AG08396 (cell line): ENCODE measurements around the gene ADAMTS16.

Experiments
- DNase-seq: peaks from one replicate; pipeline ENCODE4 v3.0.0; 2012; ENCODE audit warnings: low spot score, mixed read lengths

Gene ADAMTS16

GRCh38 chr5:5344606-5345005, 204.5 kb downstream of the ADAMTS16 start:
- no peak for DNase-seq

DNA sequence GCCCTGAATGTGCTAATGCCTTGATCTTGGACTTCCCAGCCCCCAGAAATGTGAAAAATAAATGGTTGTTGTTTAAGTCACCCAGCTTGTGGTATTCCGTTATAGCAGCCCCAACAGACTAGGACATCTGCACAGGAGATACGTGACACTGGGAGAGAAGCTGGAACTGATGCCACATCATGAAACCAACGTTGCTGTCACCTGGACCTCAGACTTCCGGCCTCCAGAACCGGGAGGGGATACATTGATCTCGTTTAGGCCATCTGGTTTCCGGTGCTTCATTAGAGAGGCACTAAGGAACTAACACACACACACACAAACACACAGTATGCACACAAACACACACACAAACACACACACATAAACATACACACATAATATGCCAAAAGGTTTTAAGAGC, 207.3 kb downstream of the ADAMTS16 start:
- no peak for DNase-seq

DNA sequence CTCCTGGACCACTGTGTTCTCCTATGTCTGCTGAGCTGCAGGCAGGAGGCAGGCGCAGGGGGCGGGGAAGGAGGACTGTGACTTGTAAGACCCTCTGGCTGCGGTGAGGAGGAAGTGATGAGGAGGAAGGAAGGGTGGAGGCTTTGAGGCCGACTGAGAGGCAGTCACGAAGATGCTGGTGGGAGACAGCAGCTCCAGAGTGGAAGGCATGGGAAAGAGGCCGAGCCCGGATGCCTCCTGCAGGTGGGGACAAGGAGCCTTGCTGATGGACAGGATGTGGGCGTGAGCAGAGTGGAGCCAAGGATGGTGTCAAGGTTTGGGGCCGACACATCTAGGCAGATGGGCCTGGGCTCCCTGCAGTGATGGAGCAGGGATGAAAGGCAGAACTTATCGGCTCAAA, 208.0 kb downstream of the ADAMTS16 start:
- no peak for DNase-seq

- DNase-seq: no peak
Observed at GRCh38 chr5:5348576-5348975, 208.4 kb downstream of the ADAMTS16 start.

- no peak for DNase-seq
Observed at GRCh38 chr5:5350101-5350500, 210.0 kb downstream of the ADAMTS16 start.

GRCh38 chr5:5351288-5351979, 211.3 kb downstream of the ADAMTS16 start:
- DNase-seq: no peak

DNA sequence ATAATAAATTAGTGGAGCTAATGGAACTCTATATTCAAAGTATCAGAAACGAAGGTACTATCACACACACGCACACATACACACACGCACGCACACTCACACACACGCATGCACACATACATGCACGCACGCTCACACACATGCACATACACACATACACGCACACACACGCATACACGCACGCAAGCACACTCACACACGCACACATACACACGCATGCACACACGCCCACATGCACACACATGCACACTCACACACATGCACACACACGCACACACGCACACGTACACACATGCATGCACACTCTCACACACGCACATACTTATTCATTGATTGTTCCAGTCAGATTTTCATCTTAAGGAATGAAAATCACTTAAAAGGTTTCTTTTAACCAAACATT, 212.5 kb downstream of the ADAMTS16 start:
- no peak for DNase-seq

DNA sequence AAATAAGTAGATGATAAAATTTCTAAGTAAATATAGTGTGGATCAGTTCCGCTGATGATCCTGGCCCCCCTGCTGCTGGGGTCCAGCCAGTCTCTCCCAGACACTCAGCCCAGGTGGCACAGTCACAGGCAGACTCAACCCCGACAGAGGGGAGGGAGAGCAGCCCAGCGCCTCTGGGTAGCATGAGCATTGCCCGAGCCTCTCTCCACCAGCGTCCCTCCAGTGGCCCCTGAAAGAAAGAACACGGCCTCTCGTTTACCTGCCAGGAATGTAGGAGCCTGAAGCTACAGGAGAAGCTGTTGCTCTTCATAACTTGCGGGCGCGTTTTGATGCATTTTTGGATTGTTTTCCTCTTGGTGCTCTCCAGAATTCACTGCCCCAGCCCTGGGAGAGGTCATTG, 213.6 kb downstream of the ADAMTS16 start:
- no peak for DNase-seq

DNA sequence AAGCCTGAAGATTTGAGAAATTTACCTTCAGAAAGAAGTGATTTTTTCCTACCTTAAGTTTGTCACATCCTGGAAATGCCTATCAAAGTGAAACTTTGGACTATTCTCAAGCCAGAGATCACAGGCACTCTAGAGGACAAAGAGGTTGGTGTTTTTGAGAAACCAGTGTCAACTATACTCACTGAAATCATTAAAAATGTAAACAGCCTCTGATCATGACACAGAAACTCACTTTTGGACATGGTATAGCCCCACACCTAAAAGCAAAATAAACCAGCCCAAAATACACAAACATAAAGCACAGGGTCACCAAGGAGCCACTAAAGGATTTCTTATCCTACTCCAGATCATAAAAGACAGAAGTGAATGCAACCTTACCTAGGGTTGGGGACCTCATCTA, 216.6 kb downstream of the ADAMTS16 start:
- no peak for DNase-seq

DNA sequence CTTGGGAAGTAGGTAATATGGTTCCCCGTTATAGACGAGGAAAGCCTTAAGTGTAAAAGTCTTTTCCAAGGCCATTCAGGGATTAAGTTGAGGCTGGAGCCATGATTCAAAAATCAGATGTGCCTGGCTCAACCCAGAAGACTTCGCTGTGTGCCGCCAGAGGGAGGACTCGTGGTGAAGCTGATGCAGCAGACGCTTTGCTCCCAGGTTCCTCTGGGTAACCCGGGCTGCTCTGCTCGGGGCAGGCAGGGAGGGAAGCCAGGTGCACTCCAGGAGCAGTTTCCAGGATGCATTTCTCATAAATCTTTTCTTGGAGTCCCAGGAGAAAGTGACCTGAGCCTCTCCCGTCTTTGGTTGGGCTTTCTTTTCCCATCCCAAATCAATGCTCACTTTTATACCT, 219.5 kb downstream of the ADAMTS16 start:
- no peak for DNase-seq

DNA sequence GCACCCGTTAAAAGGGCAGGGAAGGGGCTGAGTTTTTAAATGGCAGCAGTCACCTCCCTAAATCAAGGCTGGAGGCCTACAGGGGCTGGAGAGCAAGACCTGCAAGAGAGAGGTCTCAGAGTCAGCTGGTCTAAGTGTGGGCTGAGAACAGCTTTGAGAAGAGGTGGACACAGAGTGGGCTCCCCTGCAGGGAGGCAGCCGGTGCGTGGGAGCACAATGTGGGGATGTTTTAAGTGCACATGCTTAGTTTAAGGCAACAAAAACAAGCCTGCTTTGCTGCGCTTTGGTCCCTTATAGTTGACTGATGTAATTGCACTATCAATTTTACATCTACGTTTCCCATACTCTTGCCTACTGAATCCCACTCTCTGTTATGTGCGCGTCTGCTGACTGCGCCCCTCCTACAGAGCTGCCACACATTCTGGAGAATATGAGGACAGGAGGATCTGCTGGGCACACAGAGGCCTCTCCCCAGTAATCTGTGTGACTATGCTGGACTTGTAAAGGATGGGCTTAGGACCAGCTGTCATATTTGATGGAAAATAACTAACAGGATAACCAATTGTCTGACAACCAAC, 220.3 kb downstream of the ADAMTS16 start:
- no peak for DNase-seq

DNA sequence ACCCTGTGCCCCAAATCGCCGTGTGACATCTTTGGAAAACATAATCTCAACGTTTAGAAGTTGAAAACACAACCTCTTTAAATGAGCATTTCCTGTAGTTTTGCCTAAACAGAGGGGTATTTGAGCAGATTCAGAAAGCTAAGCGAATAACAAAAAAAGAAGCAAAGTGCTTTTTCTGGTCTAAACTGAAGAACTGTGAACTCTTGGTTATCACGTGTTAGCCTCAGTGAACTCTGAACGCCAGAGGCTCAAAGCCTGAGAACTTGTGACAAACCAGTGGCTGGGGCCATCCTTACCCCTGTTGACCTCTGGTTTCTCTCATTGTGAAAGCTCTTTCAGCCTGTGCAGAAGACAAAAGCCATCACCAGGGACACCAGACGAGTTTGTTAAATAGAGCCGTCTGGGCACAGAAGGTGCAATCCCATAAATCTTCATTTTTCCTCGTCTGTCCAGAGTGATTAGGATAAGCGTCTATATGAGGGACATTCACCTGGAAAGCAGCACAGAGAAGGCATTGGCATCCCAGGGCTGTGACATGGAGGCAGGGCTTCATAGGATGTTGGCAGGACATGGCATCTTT, 220.9 kb downstream of the ADAMTS16 start:
- no peak for DNase-seq

GRCh38 chr5:5363045-5363444, 222.9 kb downstream of the ADAMTS16 start:
- no peak for DNase-seq

DNA sequence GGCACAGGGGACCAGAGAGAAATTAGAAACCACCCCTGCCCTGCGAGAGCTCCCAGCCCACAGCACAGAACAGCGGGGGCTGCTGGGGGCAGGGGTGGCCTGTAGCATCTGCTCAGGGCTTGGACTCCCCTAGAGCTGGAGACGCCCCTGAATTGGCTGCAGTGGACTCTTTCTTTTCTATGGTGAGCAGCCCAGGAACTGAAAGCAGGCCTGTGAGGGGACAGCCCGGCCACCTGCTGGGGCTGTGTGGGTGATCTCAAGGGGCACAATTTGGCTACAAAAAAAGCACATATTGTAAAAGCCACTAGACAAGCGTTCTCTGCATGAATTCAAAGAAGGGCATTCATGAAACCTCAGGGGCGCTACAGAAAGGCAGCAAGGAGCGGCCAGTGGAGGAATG, 224.8 kb downstream of the ADAMTS16 start:
- no peak for DNase-seq

- no peak for DNase-seq
Observed at GRCh38 chr5:5367739-5368138, 227.6 kb downstream of the ADAMTS16 start.

- no peak for DNase-seq
Observed at GRCh38 chr5:5369051-5369605, 229.0 kb downstream of the ADAMTS16 start.
